Omental fat pad (tissue), 4 donors: ENCODE measurements around the gene HS6ST1. TPM values are rescaled to one million over a fixed set of nuclear protein-coding genes. Genes with fewer than 3 reads are reported as not detected.
A peak's percentile ranks its signal among the peaks of the same experiment; 100 is the strongest.

ENCODE experiments used
- ATAC-seq: fragments of 150-250 bp; one replicate; pipeline ENCODE4 v1.9.1; 2016; ENCODE audit warnings: mild to moderate bottlenecking, moderate library complexity; ENCODE audit not compliant: low FRiP score
- DNase-seq: peaks from one replicate; pipeline ENCODE4 v3.0.0-alpha.2; 2019; ENCODE audit warnings: low spot score
- CTCF ChIP-seq, 3 donors: fragments of 450-650 bp; IDR thresholded peaks; one replicate each; pipeline ENCODE4 v1.5.1; 2016 to 2017; ENCODE audit warnings: antibody characterized with exemption in 3 of 3, mild to moderate bottlenecking in 3 of 3, moderate library complexity in 2 of 3
- total RNA-seq, 4 donors: library from RNA; depleted of rRNA; stranded (reverse); fragments of >200 nt; gene quantifications; one replicate each; pipeline ENCODE4 v1.1.0, GENCODE V29; 2016

Gene HS6ST1
- total RNA-seq, 4 donors from 2014 or later, result 17.8 to 28.9 (median 24.3) TPM

GRCh38 chr2:128308284-128308731 is 10.4 kb downstream of the HS6ST1 start:
- ATAC-seq (no peak), DNase-seq (no peak)
- no peak for TF ChIP-seq CTCF (IDR thresholded peaks at IDR 0.05)

- ATAC-seq, result no peak
- TF ChIP-seq CTCF (IDR thresholded peaks at IDR 0.05), result no peak
- no peak for DNase-seq
Observed at GRCh38 chr2:128307595-128307994, 11.1 kb downstream of the HS6ST1 start.

- DNase-seq, result no peak
- no peak for ATAC-seq
- no peak for TF ChIP-seq CTCF (IDR thresholded peaks at IDR 0.05)
Observed at GRCh38 chr2:128306931-128307460, 11.7 kb downstream of the HS6ST1 start.

GRCh38 chr2:128306081-128306930 is 12.4 kb downstream of the HS6ST1 start:
- no peak for TF ChIP-seq CTCF (IDR thresholded peaks at IDR 0.05)
- DNase-seq (no peak), ATAC-seq (no peak)

GRCh38 chr2:128305555-128306080 is 13.1 kb downstream of the HS6ST1 start:
- no peak for TF ChIP-seq CTCF (IDR thresholded peaks at IDR 0.05)
- DNase-seq, result no peak
- ATAC-seq, result no peak

- TF ChIP-seq CTCF (IDR thresholded peaks at IDR 0.05), result no peak
- DNase-seq (peak; percentile 71), ATAC-seq (peak; percentile 75)
Observed at GRCh38 chr2:128304715-128305554, 13.7 kb downstream of the HS6ST1 start.
